Esophagus squamous epithelium (tissue), 5 donors: ENCODE results near the gene TSPAN6. TPM values are rescaled to one million over a fixed set of nuclear protein-coding genes. Genes with fewer than 3 reads are reported as not detected.

Experiments
- DNase-seq: peaks from one replicate; lab custom pipeline; 2025; lab: John Stamatoyannopoulos, UW
- H3K27ac ChIP-seq, 4 donors: fragments of 200-600 bp; sonication (generic); one replicate each; pipeline ENCODE4 v1.5.1; 2016 to 2019; ENCODE audit warnings: mild to moderate bottlenecking in 1 of 4
- H3K27me3 ChIP-seq, 4 donors: fragments of 200-600 bp; sonication (generic); 1 replicate in 3 of 4; 2 replicates in 1 of 4; pipeline versions ENCODE4 v1.5.1 to v1.6.0; 2017 to 2021; ENCODE audit warnings: antibody characterized with exemption in 1 of 4
- H3K36me3 ChIP-seq, 3 donors: fragments of 200-600 bp; sonication (generic); one replicate each; pipeline ENCODE4 v1.5.1; 2016 to 2019
- H3K4me1 ChIP-seq, 3 donors: fragments of 200-600 bp; sonication (generic); one replicate each; pipeline ENCODE4 v1.5.1; 2017 to 2019
- H3K4me3 ChIP-seq, 4 donors: fragments of 200-600 bp; sonication (generic); 1 replicate in 3 of 4; 2 replicates in 1 of 4; pipeline ENCODE4 v1.5.1; 2016 to 2019; ENCODE audit warnings: mild to moderate bottlenecking in 2 of 4, moderate library complexity in 1 of 4
- H3K9me3 ChIP-seq, 3 donors: fragments of 200-600 bp; sonication (generic); one replicate each; pipeline ENCODE4 v1.5.1; 2016 to 2019
- CTCF ChIP-seq, 6 experiments: fragments of 450-650 bp in 4 of 6; fragments of 200-600 bp in 2 of 6; sonication (generic) in 2 of 6; IDR thresholded peaks; one replicate each; pipeline ENCODE4 v1.5.1; 2016 to 2019; ENCODE audit warnings: antibody characterized with exemption in 6 of 6, mild to moderate bottlenecking in 4 of 6, moderate library complexity in 4 of 6
- POLR2A ChIP-seq, 4 donors: fragments of 450-650 bp; IDR thresholded peaks; one replicate each; pipeline ENCODE4 v1.6.1; 2017; ENCODE audit warnings: antibody characterized with exemption in 4 of 4, mild to moderate bottlenecking in 4 of 4, moderate library complexity in 3 of 4
- WGBS, 2 donors: methylation state at CpG; one replicate each; pipeline ENCODE4 v1.1.5; 2018; 5-methylcytosine and 5-hydroxymethylcytosine counted together
- intact Hi-C: fragments of 100-400 bp; cut with DNase I; formaldehyde crosslinking; loops from one replicate; pipeline ENCODE4 v1.15.0; 2022
- total RNA-seq, 4 donors: library from RNA; depleted of rRNA; stranded (reverse); fragments of >200 nt; gene quantifications; one replicate each; pipeline ENCODE4 v1.1.0, GENCODE V29; 2016
- donor health status: DM: yes; HTN: yes; CAD: no.

The TSPAN6 gene
- total RNA-seq, 4 donors from 2014 or later = 27.1 to 72.1 (median 37.7) TPM

- WGBS, 2 donors = 54 to 85% methylated on average over 3 of the region's 3 CpGs
- TF ChIP-seq POLR2A (IDR thresholded peaks at IDR 0.05) (no peak), CTCF (IDR thresholded peaks at IDR 0.05) (no peak)
- Histone ChIP-seq H3K9me3 (no peaks in the 10 kb centered on the region), H3K27ac (no peak overlapping the region), H3K4me3 (no peak overlapping the region), H3K36me3 (peaks cover 0 to 6% (median 0%) of the 10 kb centered on the region in 3 donors), H3K4me1 (peaks cover 0 to 8% (median 0%) of the 10 kb centered on the region in 3 donors), H3K27me3 (no peaks in the 10 kb centered on the region)
- DNase-seq = no peak
- intact Hi-C loops = no loop called here
Measured at GRCh38 chrX:100681599-100681998, 45.0 kb upstream of the TSPAN6 start.

- Histone ChIP-seq H3K4me1 (peaks cover 0 to 8% (median 0%) of the 10 kb centered on the region in 3 donors), H3K27me3 (no peaks in the 10 kb centered on the region), H3K4me3 (no peak overlapping the region), H3K36me3 (no peaks in the 10 kb centered on the region), H3K27ac (no peak overlapping the region), H3K9me3 (no peaks in the 10 kb centered on the region)
- intact Hi-C loops = no loop called here
- 46 to 49% methylated on average over 2 of the region's 2 CpGs for WGBS, 2 donors
- TF ChIP-seq POLR2A (IDR thresholded peaks at IDR 0.05) = no peak
- TF ChIP-seq CTCF (IDR thresholded peaks at IDR 0.05) = no peak
- no peak for DNase-seq
Measured at GRCh38 chrX:100680756-100681155, 44.1 kb upstream of the TSPAN6 start.

GRCh38 chrX:100677611-100678181 is 41.1 kb upstream of the TSPAN6 start:
- no peak overlapping the region for H3K4me3 ChIP-seq
- H3K27ac ChIP-seq = no peak overlapping the region
- TF ChIP-seq CTCF (IDR thresholded peaks at IDR 0.05) (no peak), POLR2A (IDR thresholded peaks at IDR 0.05) (no peak)
- DNase-seq = no peak
- H3K36me3 ChIP-seq = no peaks in the 10 kb centered on the region
- H3K27me3 ChIP-seq = no peaks in the 10 kb centered on the region
- no peaks in the 10 kb centered on the region for H3K9me3 ChIP-seq
- 61 to 68% methylated on average over 4 to 5 of the region's 5 CpGs for WGBS, 2 donors
- intact Hi-C loops = no loop called here
- H3K4me1 ChIP-seq = no peaks in the 10 kb centered on the region

- Histone ChIP-seq H3K27me3 (no peaks in the 10 kb centered on the region), H3K4me1 (no peaks in the 10 kb centered on the region), H3K27ac (no peak overlapping the region), H3K36me3 (no peaks in the 10 kb centered on the region), H3K9me3 (no peaks in the 10 kb centered on the region), H3K4me3 (no peak overlapping the region)
- no peak for TF ChIP-seq POLR2A (IDR thresholded peaks at IDR 0.05)
- no peak for TF ChIP-seq CTCF (IDR thresholded peaks at IDR 0.05)
- no peak for DNase-seq
- intact Hi-C loops = no loop called here
- WGBS, 2 donors = 64% methylated on average over 2 of the region's 2 CpGs; no CpG with 5 or more reads in 1 of the 2 donors
Measured at GRCh38 chrX:100674705-100675104, 38.1 kb upstream of the TSPAN6 start.

GRCh38 chrX:100673397-100673953 is 36.9 kb upstream of the TSPAN6 start:
- H3K27me3 ChIP-seq = no peaks in the 10 kb centered on the region

More at GRCh38 chrX:100673397-100673953, 36.9 kb upstream of the TSPAN6 start:
- Histone ChIP-seq H3K4me3 (no peak overlapping the region), H3K4me1 (no peaks in the 10 kb centered on the region), H3K27ac (peak overlapping the region in 1 of 4 donors; percentile 25), H3K9me3 (no peaks in the 10 kb centered on the region), H3K36me3 (no peaks in the 10 kb centered on the region)
- TF ChIP-seq CTCF (IDR thresholded peaks at IDR 0.05) = no peak
- TF ChIP-seq POLR2A (IDR thresholded peaks at IDR 0.05) = no peak
- intact Hi-C loops = no loop called here
- 59 to 73% methylated on average over 3 of the region's 3 CpGs for WGBS, 2 donors
- no peak for DNase-seq
